Bone marrow (tissue), 2 donors: ENCODE measurements around the gene STYXL1.

Source experiments
- DNase-seq, 2 donors: peaks; one replicate each; lab custom pipeline; 2025; lab: John Stamatoyannopoulos, UW

The STYXL1 gene

GRCh38 chr7:75979759-75980429 lies 67.9 kb downstream of the STYXL1 start:
- no peak for DNase-seq

GRCh38 chr7:75977743-75978142 lies 70.1 kb downstream of the STYXL1 start:
- DNase-seq = no peak

- DNase-seq = no peak
Observed at GRCh38 chr7:75971961-75972763, 75.6 kb downstream of the STYXL1 start.

- DNase-seq = no peak
Observed at GRCh38 chr7:75971309-75971960, 76.4 kb downstream of the STYXL1 start.

- DNase-seq = no peak
Observed at GRCh38 chr7:75969704-75970498, 77.9 kb downstream of the STYXL1 start.

GRCh38 chr7:75969182-75969581 lies 78.6 kb downstream of the STYXL1 start:
- no peak for DNase-seq

- DNase-seq = no peak
Observed at GRCh38 chr7:75968561-75969001, 79.2 kb downstream of the STYXL1 start.

- DNase-seq = no peak
Observed at GRCh38 chr7:75968012-75968411, 79.8 kb downstream of the STYXL1 start.

GRCh38 chr7:75967487-75967997 lies 80.3 kb downstream of the STYXL1 start:
- peak in 1 of 2 donors; percentile 50 for DNase-seq

GRCh38 chr7:75967055-75967454 lies 80.7 kb downstream of the STYXL1 start:
- no peak for DNase-seq

- no peak for DNase-seq
Observed at GRCh38 chr7:75966190-75966961, 81.4 kb downstream of the STYXL1 start.

- no peak for DNase-seq
Observed at GRCh38 chr7:75965617-75966016, 82.2 kb downstream of the STYXL1 start.

GRCh38 chr7:75963381-75963995 lies 84.3 kb downstream of the STYXL1 start:
- no peak for DNase-seq

GRCh38 chr7:75962607-75963380 lies 85.0 kb downstream of the STYXL1 start:
- no peak for DNase-seq

- DNase-seq = no peak
Observed at GRCh38 chr7:75961218-75961617, 86.6 kb downstream of the STYXL1 start.

GRCh38 chr7:75960372-75960771 lies 87.4 kb downstream of the STYXL1 start:
- no peak for DNase-seq

GRCh38 chr7:75958802-75959543 lies 88.8 kb downstream of the STYXL1 start:
- DNase-seq = no peak

GRCh38 chr7:75957021-75957736 lies 90.6 kb downstream of the STYXL1 start:
- no peak for DNase-seq
